Heart right ventricle (tissue), 16 donors: ENCODE measurements around the gene SPHK2. TPM values are rescaled to one million over a fixed set of nuclear protein-coding genes. Genes with fewer than 3 reads are reported as not detected.

Experiments
- ATAC-seq, 8 donors: fragments of 200-7000 bp; cut with Tn5 transposase; one replicate each; pipeline ENCODE4 v1.9.1; 2020; ENCODE audit warnings: mild to moderate bottlenecking in 8 of 8, moderate library complexity in 8 of 8, moderate number of reproducible peaks in 1 of 8
- DNase-seq, 2 donors: peaks; one replicate each; pipeline ENCODE4 v3.0.0-alpha.2; 2020
- H3K27ac ChIP-seq, 10 donors: fragments of 200-600 bp; sonication (generic) in 2 of 10; one replicate each; pipeline versions ENCODE4 v1.5.0 to v1.8.0; 2020 to 2022; ENCODE audit warnings: mild to moderate bottlenecking in 3 of 10
- H3K27me3 ChIP-seq, 7 donors: fragments of 200-600 bp; one replicate each; pipeline ENCODE4 v1.8.0; 2021 to 2022; ENCODE audit warnings: mild to moderate bottlenecking in 2 of 7
- H3K36me3 ChIP-seq, 9 donors: fragments of 200-600 bp; sonication (generic) in 1 of 9; one replicate each; pipeline versions ENCODE4 v1.5.0 to v1.8.0; 2020 to 2022; ENCODE audit warnings: mild to moderate bottlenecking in 2 of 9
- H3K4me1 ChIP-seq, 9 donors: fragments of 200-600 bp; sonication (generic) in 1 of 9; one replicate each; pipeline versions ENCODE4 v1.5.0 to v1.8.0; 2020 to 2022; ENCODE audit warnings: mild to moderate bottlenecking in 4 of 9
- H3K4me3 ChIP-seq, 10 donors: fragments of 200-600 bp; sonication (generic) in 2 of 10; one replicate each; pipeline versions ENCODE4 v1.5.0 to v1.8.0; 2020 to 2022; ENCODE audit warnings: mild to moderate bottlenecking in 7 of 10, moderate library complexity in 2 of 10
- H3K9me3 ChIP-seq, 11 donors: fragments of 200-600 bp in 10 of 11; sonication (generic) in 2 of 11; one replicate each; pipeline versions ENCODE4 v1.5.0 to v1.8.0; 2013 to 2022; ENCODE audit warnings: mild to moderate bottlenecking in 2 of 11, control low read depth in 1 of 11, moderate library complexity in 1 of 11
- CTCF ChIP-seq, 9 donors: fragments of 200-600 bp; sonication (generic) in 2 of 9; IDR thresholded peaks; one replicate each; pipeline versions ENCODE4 v1.5.0 to v1.8.0; 2021 to 2022; ENCODE audit warnings: antibody characterized with exemption in 9 of 9, mild to moderate bottlenecking in 5 of 9, moderate library complexity in 1 of 9
- WGBS, 2 donors: extraction: QIAGEN DNeasy Blood & Tissue Kit; methylation state at CpG; one replicate each; pipeline ENCODE4 v1.1.7; 2013; ENCODE audit warnings: inconsistent platforms in 1 of 2; 5-methylcytosine and 5-hydroxymethylcytosine counted together
- intact Hi-C, 10 donors: fragments of 100-400 bp; cut with DNase I; formaldehyde crosslinking; loops; one replicate each; pipeline versions ENCODE4 v1.11.1 to v1.14.2; 2022
- polyA plus RNA-seq, 2 donors: library from polyadenylated mRNA; stranded (reverse); fragments of 200-250 nt; gene quantifications; one replicate each; pipeline ENCODE4 v1.2.3, GENCODE V29; 2013
- total RNA-seq, 10 donors: library from RNA; stranded (reverse); fragmentation: NEBNext Ultra II Directional in 3 of 10; extraction: Animal tissue kit (Norgen Biotek cat#: 25700) in 3 of 10; gene quantifications; one replicate each; pipeline versions ENCODE4 v1.2.1 to v1.2.4, GENCODE V29; 2021 to 2023
- donor health status: Arrhythmogenic right ventricular cardiomyopathy.
- donor health status: ischemic (EF 13 %, LVEDD 7.1; RV severe dilation, severe dysfunction).
- donor health status: healthy with polysubstance abuse.
- donor health status: DM: no; HTN: yes; CAD: no.
- donor health status: DM: no; HTN: no; CAD: no.
- donor health status: ischemic (EF 25% LVEDD 6.9; RV normal size, moderate dysfunction).
- donor health status: ischemic (EF 25% LVEDD 5.7; RV mildly dilated, moderate dysfunction).
- donor health status: healthy.
- donor health status: DM: yes; HTN: yes; CAD: no.
- donor health status: Ischemic cardiomyopathy.
- donor health status: ischemic (EF 35%, LVEDD 5.7; RV mildly dilated, moderate dysfunction).
- donor health status: nonischemic (EF 11% LVEDD 7.7; RV severe dilation, severe dysfunction).
- donor health status: DM: yes; HTN: yes; CAD: no.
- donor health status: PGD.
- donor health status: ischemic (EF 29% LVEDD 5.4; RV normal size, mild dysfunction).
- donor health status: nonischemic (EF 23%, LVEDD 6.1; RV moderate dilation, normal function).

The SPHK2 gene
- total and polyA plus RNA-seq, 12 donors, result 5.7 to 15.9 (median 8.2) TPM

GRCh38 chr19:48603001-48603400 is 16.3 kb upstream of the SPHK2 start:
- ATAC-seq (no peak), DNase-seq (no peak)
- Histone ChIP-seq H3K4me3 (no peak overlapping the region), H3K4me1 (no peaks in the 10 kb centered on the region), H3K27ac (no peak overlapping the region), H3K36me3 (no peaks in the 10 kb centered on the region), H3K9me3 (no peaks in the 10 kb centered on the region), H3K27me3 (peaks cover 0 to 10% (median 0%) of the 10 kb centered on the region in 7 donors)
- no peak for TF ChIP-seq CTCF (IDR thresholded peaks at IDR 0.05)
- 73 to 86% methylated on average over 9 of the region's 9 CpGs for WGBS, 2 donors
- intact Hi-C loops, result no loop called here

GRCh38 chr19:48603449-48603848 is 15.9 kb upstream of the SPHK2 start:
- ATAC-seq, result no peak
- intact Hi-C loops, result no loop called here
- Histone ChIP-seq H3K4me1 (no peaks in the 10 kb centered on the region), H3K9me3 (no peaks in the 10 kb centered on the region), H3K27ac (no peak overlapping the region), H3K27me3 (peaks cover 0 to 10% (median 0%) of the 10 kb centered on the region in 7 donors), H3K36me3 (no peaks in the 10 kb centered on the region), H3K4me3 (no peak overlapping the region)
- DNase-seq, result no peak
- TF ChIP-seq CTCF (IDR thresholded peaks at IDR 0.05), result no peak
- WGBS, 2 donors, result 85 to 89% methylated on average over 39 of the region's 39 CpGs

GRCh38 chr19:48603850-48604249 is 15.5 kb upstream of the SPHK2 start:
- Histone ChIP-seq H3K9me3 (no peaks in the 10 kb centered on the region), H3K4me1 (peaks cover 0 to 4% (median 0%) of the 10 kb centered on the region in 9 donors), H3K4me3 (no peak overlapping the region), H3K27me3 (peaks cover 0 to 9% (median 0%) of the 10 kb centered on the region in 7 donors), H3K36me3 (no peaks in the 10 kb centered on the region), H3K27ac (no peak overlapping the region)
- DNase-seq, result no peak
- intact Hi-C loops, result no loop called here
- 85 to 87% methylated on average over 9 of the region's 9 CpGs for WGBS, 2 donors
- ATAC-seq, result peak in 1 of 8 donors; percentile 10
- no peak for TF ChIP-seq CTCF (IDR thresholded peaks at IDR 0.05)

GRCh38 chr19:48606463-48607358 is 12.6 kb upstream of the SPHK2 start, which contains the start of gene SPACA4:
Gene SPACA4 (plus strand): TSS chr19:48606742. CDS start chr19:48606979, 237 bp downstream.
- Histone ChIP-seq H3K27me3 (no peaks in the 10 kb centered on the region), H3K27ac (no peak within 1 kb of the TSS), H3K4me3 (no peak within 1 kb of the TSS), H3K4me1 (peaks cover 0 to 7% (median 0%) of the 10 kb centered on the region in 9 donors), H3K36me3 (no peaks in the 10 kb centered on the region), H3K9me3 (no peaks in the 10 kb centered on the region)
- intact Hi-C loops, result no loop called here
- WGBS, 2 donors, result 85 to 89% methylated on average over 39 of the region's 39 CpGs
- ATAC-seq (peak in 1 of 8 donors; percentile 24), DNase-seq (no peak)
- TF ChIP-seq CTCF (IDR thresholded peaks at IDR 0.05), result no peak
